T-helper 1 cell treated with Interleukin-12 subunit alpha and Interleukin-12 subunit beta and Interleukin-4 antibody, amounts not matched to agents 30 ng/mL and 1 ng/mL, for 36 hours (primary cell): ENCODE measurements around the gene ONECUT1. TPM values are rescaled to one million over a fixed set of nuclear protein-coding genes. Genes with fewer than 3 reads are reported as not detected.

Source experiments
- total RNA-seq: library from RNA; stranded (reverse); gene quantifications from 2 replicates; pipeline ENCODE4 v1.2.3, GENCODE V29; 2022

ONECUT1 gene
- total RNA-seq, 1 donor from 2014 or later: not detected

Other genes with a start within 250 kb of the ONECUT1 start
- gene ARPP19, start 221.3 kb downstream of the ONECUT1 start, total RNA-seq: 181 and 197 TPM in 2 replicates
- gene ATOSA, start 110.9 kb downstream of the ONECUT1 start, total RNA-seq: 42.8 and 44.3 TPM in 2 replicates